Dermis blood vessel endothelial cell (primary cell): Measurements from ENCODE around the gene TBC1D22A. TPM values are rescaled to one million over a fixed set of nuclear protein-coding genes. Genes with fewer than 3 reads are reported as not detected.

ENCODE experiments used
- DNase-seq: peaks from one replicate; pipeline ENCODE4 v3.0.0; 2010
- total RNA-seq: library from RNA; depleted of rRNA; stranded (reverse); fragments of >200 nt; gene quantifications from 2 replicates; pipeline ENCODE4 v1.2.3, GENCODE V29; 2014

Gene TBC1D22A
- total RNA-seq, 1 donor from 2014 or later: 19.4 TPM

GRCh38 chr22:47065756-47066615 lies 303.5 kb downstream of the TBC1D22A start:
- DNase-seq: peak; percentile 42

GRCh38 chr22:47066616-47066905 lies 304.1 kb downstream of the TBC1D22A start:
- no peak for DNase-seq

GRCh38 chr22:47067321-47067890 lies 305.0 kb downstream of the TBC1D22A start:
- no peak for DNase-seq

- DNase-seq: no peak
Observed at GRCh38 chr22:47067911-47068625, 305.6 kb downstream of the TBC1D22A start.

- no peak for DNase-seq
Observed at GRCh38 chr22:47068626-47068996, 306.2 kb downstream of the TBC1D22A start.

GRCh38 chr22:47069270-47069669 lies 306.8 kb downstream of the TBC1D22A start:
- DNase-seq: no peak

GRCh38 chr22:47071078-47071806 lies 308.8 kb downstream of the TBC1D22A start:
- no peak for DNase-seq

GRCh38 chr22:47071807-47072641 lies 309.6 kb downstream of the TBC1D22A start:
- no peak for DNase-seq

- DNase-seq: no peak
Observed at GRCh38 chr22:47072642-47072967, 310.2 kb downstream of the TBC1D22A start.

GRCh38 chr22:47073075-47073474 lies 310.6 kb downstream of the TBC1D22A start:
- no peak for DNase-seq

GRCh38 chr22:47074105-47074504 lies 311.7 kb downstream of the TBC1D22A start:
- no peak for DNase-seq

GRCh38 chr22:47075568-47075967 lies 313.1 kb downstream of the TBC1D22A start:
- no peak for DNase-seq

GRCh38 chr22:47076758-47077157 lies 314.3 kb downstream of the TBC1D22A start:
- DNase-seq: no peak

- no peak for DNase-seq
Observed at GRCh38 chr22:47080100-47080499, 317.6 kb downstream of the TBC1D22A start.

- no peak for DNase-seq
Observed at GRCh38 chr22:47082505-47082904, 320.1 kb downstream of the TBC1D22A start.

GRCh38 chr22:47083379-47083986 lies 321.0 kb downstream of the TBC1D22A start:
- no peak for DNase-seq

GRCh38 chr22:47084226-47084625 lies 321.8 kb downstream of the TBC1D22A start:
- DNase-seq: no peak

GRCh38 chr22:47086596-47087248 lies 324.3 kb downstream of the TBC1D22A start:
- no peak for DNase-seq

GRCh38 chr22:47088480-47089158 lies 326.2 kb downstream of the TBC1D22A start:
- no peak for DNase-seq

GRCh38 chr22:47089374-47089773 lies 326.9 kb downstream of the TBC1D22A start:
- DNase-seq: no peak
